SK-N-SH treated with all-trans-retinoic acid at 6 μM for 48 hours (cell line): ENCODE data around the gene MYCN.

Source experiments
- ATAC-seq: fragments of 200-7000 bp; cut with Tn5 transposase; 3 replicates; pipeline ENCODE4 v1.9.1; 2020; ENCODE audit warnings: mild to moderate bottlenecking, moderate library complexity
- BACH2 ChIP-seq: fragments of 250-450 bp; sonication (Bioruptor Pico); IDR thresholded peaks from 2 replicates; pipeline ENCODE4 v1.9.0; 2021; ENCODE audit warnings: mild to moderate bottlenecking, borderline replicate concordance
- CREB5 ChIP-seq: fragments of 250-450 bp; sonication (Bioruptor Pico); IDR thresholded peaks from 2 replicates; pipeline ENCODE4 v1.5.1; 2020; ENCODE audit warnings: low read depth, mild to moderate bottlenecking, moderate library complexity
- CSDC2 ChIP-seq: fragments of 250-450 bp; sonication (Bioruptor Pico); IDR thresholded peaks from 2 replicates; pipeline ENCODE4 v1.5.0; 2020; ENCODE audit warnings: mild to moderate bottlenecking, moderate library complexity
- CSRNP3 ChIP-seq: fragments of 250-450 bp; sonication (Bioruptor Pico); IDR thresholded peaks from 2 replicates; pipeline ENCODE4 v1.5.1; 2021; ENCODE audit warnings: mild to moderate bottlenecking, moderate library complexity
- ESRRG ChIP-seq: fragments of 250-450 bp; sonication (Bioruptor Pico); IDR thresholded peaks from 2 replicates; pipeline ENCODE4 v1.6.1; 2021; ENCODE audit warnings: mild to moderate bottlenecking
- OSR1 ChIP-seq: fragments of 250-450 bp; sonication (Bioruptor Pico); IDR thresholded peaks from 2 replicates; pipeline ENCODE4 v1.8.0; 2022; ENCODE audit warnings: moderate library complexity, mild to moderate bottlenecking, inconsistent platforms
- PATZ1 ChIP-seq: fragments of 250-450 bp; sonication (Bioruptor Pico); IDR thresholded peaks from 2 replicates; pipeline ENCODE4 v1.8.0; 2020; ENCODE audit warnings: mild to moderate bottlenecking, moderate library complexity, borderline replicate concordance
- POU6F1 ChIP-seq: fragments of 250-450 bp; sonication (Bioruptor Pico); IDR thresholded peaks from 2 replicates; pipeline ENCODE4 v1.8.0; 2021; ENCODE audit warnings: low read depth, mild to moderate bottlenecking, moderate library complexity, borderline replicate concordance
- PPARA ChIP-seq: fragments of 250-450 bp; sonication (Bioruptor Pico); IDR thresholded peaks from 2 replicates; pipeline ENCODE4 v1.5.0; 2020; ENCODE audit warnings: mild to moderate bottlenecking, borderline replicate concordance
- SNAI2 ChIP-seq: fragments of 250-450 bp; sonication (Bioruptor Pico); IDR thresholded peaks from 2 replicates; pipeline ENCODE4 v1.5.0; 2020; ENCODE audit warnings: mild to moderate bottlenecking, moderate library complexity
- TCF4 ChIP-seq: fragments of 250-450 bp; sonication (Bioruptor Pico); IDR thresholded peaks from 2 replicates; pipeline ENCODE4 v1.8.0; 2021; ENCODE audit warnings: mild to moderate bottlenecking, moderate library complexity, borderline replicate concordance
- TOX ChIP-seq: fragments of 250-450 bp; sonication (Bioruptor Pico); IDR thresholded peaks from 2 replicates; pipeline ENCODE4 v1.8.0; 2021; ENCODE audit warnings: mild to moderate bottlenecking, moderate library complexity, borderline replicate concordance
- ZFP3 ChIP-seq: fragments of 250-450 bp; sonication (Bioruptor Pico); IDR thresholded peaks from 2 replicates; pipeline ENCODE4 v1.5.0; 2020; ENCODE audit warnings: mild to moderate bottlenecking, moderate library complexity
- ZFP30 ChIP-seq: fragments of 450-650 bp; formaldehyde crosslinking; IDR thresholded peaks from 2 replicates; pipeline ENCODE4 v1.5.0; 2022; ENCODE audit warnings: mild to moderate bottlenecking, moderate library complexity
- ZNF565 ChIP-seq: fragments of 450-650 bp; formaldehyde crosslinking; conservative IDR thresholded peaks from 2 replicates; pipeline ENCODE4 v1.5.0; 2020; ENCODE audit warnings: low read depth, mild to moderate bottlenecking, moderate library complexity
- ZNF70 ChIP-seq: fragments of 450-650 bp; formaldehyde crosslinking; IDR thresholded peaks from 2 replicates; pipeline ENCODE4 v1.5.0; 2020; ENCODE audit warnings: mild to moderate bottlenecking, moderate library complexity
- ZNF8 ChIP-seq: fragments of 450-650 bp; formaldehyde crosslinking; IDR thresholded peaks from 2 replicates; pipeline ENCODE4 v1.5.0; 2020; ENCODE audit warnings: mild to moderate bottlenecking, moderate library complexity

The MYCN gene

GRCh38 chr2:15954761-15955160, 14.4 kb downstream of the MYCN start:
- no peak for TF ChIP-seq ZNF565
- TF ChIP-seq CSRNP3 (CRISPR knock-in tag), result no peak
- no peak for TF ChIP-seq CSDC2
- no peak for TF ChIP-seq ZFP3 (CRISPR knock-in tag)
- TF ChIP-seq BACH2 (CRISPR knock-in tag), result no peak
- no peak for TF ChIP-seq CREB5
- no peak for TF ChIP-seq ESRRG (CRISPR knock-in tag)
- TF ChIP-seq ZNF70, result no peak
- TF ChIP-seq POU6F1 (CRISPR knock-in tag), result no peak
- TF ChIP-seq SNAI2 (CRISPR knock-in tag), result no peak
- no peak for TF ChIP-seq OSR1 (CRISPR knock-in tag)
- TF ChIP-seq ZFP30 (CRISPR knock-in tag), result no peak
- no peak for TF ChIP-seq ZNF8 (CRISPR knock-in tag)
- TF ChIP-seq PPARA (CRISPR knock-in tag), result no peak
- ATAC-seq, result no peak

GRCh38 chr2:15955232-15955988, 15.1 kb downstream of the MYCN start:
- TF ChIP-seq OSR1 (CRISPR knock-in tag), result no peak
- TF ChIP-seq SNAI2 (CRISPR knock-in tag), result no peak
- no peak for TF ChIP-seq CSDC2
- TF ChIP-seq PATZ1 (CRISPR knock-in tag), result no peak
- TF ChIP-seq TCF4, result no peak
- TF ChIP-seq POU6F1 (CRISPR knock-in tag), result no peak
- no peak for ATAC-seq

- no peak for TF ChIP-seq PATZ1 (CRISPR knock-in tag)
- no peak for TF ChIP-seq TOX (CRISPR knock-in tag)
- no peak for TF ChIP-seq TCF4
- no peak for TF ChIP-seq ESRRG (CRISPR knock-in tag)
- no peak for TF ChIP-seq BACH2 (CRISPR knock-in tag)
- TF ChIP-seq ZFP30 (CRISPR knock-in tag), result no peak
- no peak for TF ChIP-seq ZNF565
- no peak for TF ChIP-seq CSDC2
- TF ChIP-seq CREB5, result no peak
- ATAC-seq, result no peak
Observed at GRCh38 chr2:15956230-15956629, 15.9 kb downstream of the MYCN start.
